ENCODE data around the gene IFT27.

DNA sequence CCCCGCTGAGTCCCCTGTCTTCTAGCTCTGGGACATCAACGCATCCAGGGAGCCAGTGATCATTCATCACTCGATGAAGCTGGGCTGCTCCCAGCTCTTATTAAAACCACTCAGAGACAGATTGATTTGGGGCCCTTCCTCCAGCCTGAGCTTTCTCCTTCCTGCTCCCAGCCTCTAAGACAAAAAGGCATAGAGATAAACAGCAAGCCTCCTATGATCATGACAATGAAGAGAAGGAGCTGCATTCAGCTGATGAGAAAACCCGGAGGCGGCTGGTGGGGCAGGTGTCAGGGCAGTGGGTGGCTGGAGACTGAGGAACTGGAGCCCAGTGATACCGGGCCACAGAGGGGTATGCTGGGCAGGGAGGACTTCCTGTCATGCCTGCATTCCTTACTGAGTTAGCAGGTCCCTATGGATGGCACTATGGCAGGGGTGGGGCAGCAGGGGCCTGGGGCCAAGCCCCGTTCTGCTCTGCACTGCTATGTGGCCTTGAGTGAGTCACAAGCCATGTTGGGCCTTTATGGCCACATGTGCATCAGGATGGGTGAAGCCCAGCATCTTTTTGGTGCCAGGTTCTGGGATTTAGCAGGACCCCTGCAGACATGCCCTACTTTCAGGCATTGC is 20.7 kb upstream of the IFT27 start:
- TF ChIP-seq, protein P1, sequence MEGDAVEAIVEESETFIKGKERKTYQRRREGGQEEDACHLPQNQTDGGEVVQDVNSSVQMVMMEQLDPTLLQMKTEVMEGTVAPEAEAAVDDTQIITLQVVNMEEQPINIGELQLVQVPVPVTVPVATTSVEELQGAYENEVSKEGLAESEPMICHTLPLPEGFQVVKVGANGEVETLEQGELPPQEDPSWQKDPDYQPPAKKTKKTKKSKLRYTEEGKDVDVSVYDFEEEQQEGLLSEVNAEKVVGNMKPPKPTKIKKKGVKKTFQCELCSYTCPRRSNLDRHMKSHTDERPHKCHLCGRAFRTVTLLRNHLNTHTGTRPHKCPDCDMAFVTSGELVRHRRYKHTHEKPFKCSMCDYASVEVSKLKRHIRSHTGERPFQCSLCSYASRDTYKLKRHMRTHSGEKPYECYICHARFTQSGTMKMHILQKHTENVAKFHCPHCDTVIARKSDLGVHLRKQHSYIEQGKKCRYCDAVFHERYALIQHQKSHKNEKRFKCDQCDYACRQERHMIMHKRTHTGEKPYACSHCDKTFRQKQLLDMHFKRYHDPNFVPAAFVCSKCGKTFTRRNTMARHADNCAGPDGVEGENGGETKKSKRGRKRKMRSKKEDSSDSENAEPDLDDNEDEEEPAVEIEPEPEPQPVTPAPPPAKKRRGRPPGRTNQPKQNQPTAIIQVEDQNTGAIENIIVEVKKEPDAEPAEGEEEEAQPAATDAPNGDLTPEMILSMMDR (IDR thresholded peaks at IDR 0.05), result no peak
- TF ChIP-seq ZFX (IDR thresholded peaks at IDR 0.05; ENCODE audit: borderline replicate concordance), result no peak
